HG02943 (cell line): ENCODE results near the gene GLYATL3.

ENCODE experiments used
- ATAC-seq: cut with Tn5 transposase; IDR thresholded peaks from one replicate; pipeline ENCODE4 v1.9.1; 2021; ENCODE audit warnings: mild to moderate bottlenecking, low read depth, moderate library complexity; ENCODE audit not compliant: unreplicated experiment

GLYATL3 gene

GRCh38 chr6:49513153-49513989 lies 13.6 kb downstream of the GLYATL3 start:
- ATAC-seq, result no peak

GRCh38 chr6:49514571-49515484 lies 15.1 kb downstream of the GLYATL3 start:
- ATAC-seq, result no peak

- ATAC-seq, result no peak
These were observed 15.9 kb downstream of the GLYATL3 start for GRCh38 chr6:49515485-49516146.

DNA sequence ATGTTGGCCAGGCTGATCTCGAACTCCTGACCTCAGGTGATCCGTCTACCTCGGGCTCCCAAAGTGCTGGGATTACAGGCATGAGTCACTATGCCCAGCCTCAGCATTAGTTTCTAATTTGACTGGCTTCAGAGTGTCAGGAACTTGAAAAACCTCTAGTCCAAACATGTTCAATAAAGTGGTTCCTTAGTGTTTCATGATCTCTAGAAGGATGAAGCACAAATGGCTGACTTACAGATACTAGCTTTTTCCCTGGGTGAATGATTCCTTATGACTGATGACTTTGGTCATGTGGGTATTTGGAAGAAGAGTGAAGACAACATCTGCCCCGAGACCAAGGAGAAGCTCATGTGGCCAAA lies 16.4 kb downstream of the GLYATL3 start:
- ATAC-seq, result no peak

DNA sequence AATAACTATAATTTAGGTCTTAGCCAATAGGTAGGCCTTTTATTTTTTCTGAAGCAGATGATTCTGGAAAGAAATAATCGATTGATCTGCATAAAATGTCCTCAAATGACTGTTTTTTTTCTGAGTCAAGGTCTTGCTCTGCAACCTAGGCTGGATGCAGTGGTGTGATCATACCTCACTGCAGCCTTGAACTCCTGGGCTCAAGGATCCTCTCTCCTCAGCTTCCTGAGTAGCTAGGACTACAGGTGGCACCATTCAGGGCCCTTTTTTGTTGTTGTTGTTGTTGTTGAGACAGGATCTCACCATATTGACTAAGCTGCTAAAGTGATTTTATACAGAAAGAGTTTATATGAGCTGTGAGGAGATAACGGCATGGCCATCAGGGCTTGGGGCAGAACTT lies 18.2 kb downstream of the GLYATL3 start:
- no peak for ATAC-seq

GRCh38 chr6:49519660-49520059 lies 19.9 kb downstream of the GLYATL3 start:
- ATAC-seq, result peak; percentile 89

- ATAC-seq, result no peak
These were observed 23.2 kb downstream of the GLYATL3 start for GRCh38 chr6:49522710-49523593.

GRCh38 chr6:49523901-49524300 lies 24.2 kb downstream of the GLYATL3 start:
- no peak for ATAC-seq

GRCh38 chr6:49524541-49524940 lies 24.8 kb downstream of the GLYATL3 start:
- no peak for ATAC-seq

DNA sequence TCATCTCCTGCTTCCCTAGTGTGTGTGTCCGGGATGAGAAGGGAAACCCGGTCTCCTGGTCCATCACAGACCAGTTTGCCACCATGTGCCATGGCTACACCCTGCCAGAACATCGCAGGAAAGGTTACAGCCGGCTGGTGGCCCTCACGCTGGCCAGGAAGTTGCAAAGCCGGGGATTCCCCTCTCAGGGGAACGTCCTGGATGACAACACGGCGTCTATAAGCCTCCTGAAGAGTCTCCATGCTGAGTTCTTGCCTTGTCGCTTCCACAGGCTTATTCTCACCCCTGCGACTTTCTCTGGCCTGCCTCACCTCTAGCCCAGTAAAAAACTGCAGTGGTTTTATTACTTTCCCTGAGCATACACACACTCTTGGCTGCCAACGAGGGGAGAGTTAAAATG lies 26.9 kb downstream of the GLYATL3 start:
- no peak for ATAC-seq

DNA sequence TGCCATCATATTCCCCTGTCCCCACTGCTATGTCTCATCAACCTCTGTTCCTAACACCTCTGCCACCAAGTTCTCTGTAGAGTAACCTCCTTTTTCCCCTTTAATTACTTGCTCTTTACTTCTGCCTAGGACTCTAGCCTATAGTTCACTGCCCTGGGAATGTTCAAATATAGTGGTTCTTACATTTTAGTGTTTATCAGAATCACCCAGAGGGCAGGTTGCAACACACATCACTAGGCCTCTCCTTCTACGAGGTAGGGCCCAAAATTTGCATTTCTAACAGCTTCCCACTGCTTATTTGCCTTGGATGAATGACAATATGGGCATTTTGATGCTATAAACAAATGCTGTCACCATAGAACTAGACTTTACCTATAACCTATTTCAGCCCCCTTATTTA lies 27.6 kb downstream of the GLYATL3 start:
- no peak for ATAC-seq

- ATAC-seq, result no peak
These were observed 28.8 kb downstream of the GLYATL3 start for GRCh38 chr6:49528571-49528970.

DNA sequence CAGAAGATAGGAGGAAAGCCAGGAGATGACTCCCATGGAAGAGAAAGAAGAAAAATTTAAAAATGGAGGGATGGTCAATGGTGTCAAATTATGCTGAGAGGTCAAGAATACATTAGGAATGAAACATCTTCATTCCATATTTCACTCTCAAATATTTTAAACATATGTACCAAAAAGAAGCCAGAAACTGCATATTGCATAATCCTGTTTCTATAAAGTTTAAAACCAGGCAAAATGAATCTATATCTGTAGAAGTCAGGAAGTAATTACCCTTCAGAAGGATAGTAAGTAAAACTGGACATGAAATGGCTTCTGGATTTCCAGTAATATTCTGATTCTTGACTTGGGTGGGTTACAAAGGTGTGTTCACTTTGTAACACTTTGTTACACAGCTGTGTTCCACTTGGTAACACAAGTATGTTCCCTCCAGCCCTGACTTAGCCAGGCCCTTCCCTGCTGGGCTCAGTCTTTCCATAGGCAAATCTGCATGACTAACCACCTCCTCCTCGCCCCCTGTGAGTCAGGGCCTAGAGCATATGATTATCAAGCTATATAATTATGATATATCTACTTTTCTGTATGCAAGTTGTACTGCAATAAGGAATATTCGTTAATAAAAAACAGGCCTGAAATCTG lies 30.5 kb downstream of the GLYATL3 start:
- ATAC-seq, result no peak

DNA sequence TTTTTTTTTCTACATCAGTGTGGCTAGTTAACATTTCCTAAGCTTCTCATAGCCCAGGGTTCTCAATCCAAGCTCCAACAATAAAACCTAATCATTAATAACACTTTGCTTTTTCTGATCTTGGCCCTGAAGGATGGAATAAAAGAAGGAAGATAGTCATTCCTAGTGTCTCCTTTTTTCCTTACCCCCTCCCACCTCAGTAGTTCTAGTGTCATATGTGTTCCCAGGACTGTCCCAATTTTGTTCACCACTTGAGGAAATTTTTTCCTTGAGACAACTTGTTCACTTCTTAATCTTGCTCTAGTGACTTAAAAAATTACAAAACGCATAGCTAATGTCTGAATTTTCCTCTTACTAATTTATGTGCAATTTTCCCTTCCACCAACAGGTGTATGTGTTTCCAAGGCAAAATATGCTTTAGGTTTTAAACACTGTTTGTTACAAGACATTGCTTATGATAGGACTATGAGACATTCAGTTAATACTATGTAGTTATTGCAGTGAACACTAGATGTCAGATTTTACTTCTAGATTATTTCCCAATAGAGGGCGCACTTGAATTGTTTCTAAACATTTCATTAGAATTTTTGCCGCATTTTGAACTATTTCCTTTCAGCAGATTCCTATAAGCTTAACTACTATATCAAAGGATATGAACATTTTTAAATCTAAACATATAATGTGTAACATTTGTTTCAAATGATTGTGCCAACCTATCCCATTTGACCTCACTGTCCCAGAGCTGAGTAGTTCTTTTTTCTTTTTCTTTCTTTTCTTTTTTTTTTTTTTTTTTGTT lies 32.2 kb downstream of the GLYATL3 start:
- ATAC-seq, result peak; percentile 97

GRCh38 chr6:49535795-49536194 lies 36.1 kb downstream of the GLYATL3 start:
- ATAC-seq, result no peak

DNA sequence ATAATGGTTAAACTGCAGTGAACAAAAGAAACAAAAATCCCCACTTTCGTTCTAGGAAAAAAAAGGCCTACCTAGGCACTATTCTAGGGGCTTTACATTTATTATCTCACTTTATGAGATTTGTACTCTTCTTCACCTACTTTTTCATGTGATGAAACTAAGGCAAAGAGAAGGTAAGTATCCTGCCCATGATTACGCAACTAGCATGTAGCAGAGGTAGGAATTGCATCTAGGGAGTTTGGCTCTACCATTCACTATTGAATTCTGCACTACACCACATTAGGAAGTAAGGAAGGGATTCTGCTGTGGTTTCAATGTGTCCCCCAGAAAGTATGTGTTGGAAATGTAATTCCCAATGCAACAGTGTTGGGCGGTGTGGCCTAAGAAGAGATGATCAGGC lies 39.4 kb downstream of the GLYATL3 start:
- ATAC-seq, result no peak

- no peak for ATAC-seq
These were observed 40.9 kb downstream of the GLYATL3 start for GRCh38 chr6:49540614-49541013.

- no peak for ATAC-seq
These were observed 41.5 kb downstream of the GLYATL3 start for GRCh38 chr6:49541210-49541724.

DNA sequence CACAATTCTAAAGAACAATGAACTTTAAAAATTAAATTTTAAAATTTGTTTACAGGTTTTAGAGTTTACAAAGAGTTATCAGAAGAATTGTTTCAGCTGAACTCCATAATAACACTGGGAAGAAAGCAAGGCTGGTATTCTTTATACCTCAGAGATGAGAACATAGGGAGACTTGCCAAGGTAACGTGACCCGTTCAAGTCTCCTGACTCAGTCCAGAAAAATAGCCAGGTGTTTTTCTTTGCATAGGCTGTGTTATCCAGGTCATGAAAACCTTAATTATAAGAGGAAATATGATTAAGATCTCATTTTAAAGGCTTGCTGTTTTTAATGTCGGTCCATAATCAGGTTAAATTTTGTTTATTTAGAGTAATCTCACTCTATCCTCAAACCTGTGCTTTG lies 42.2 kb downstream of the GLYATL3 start:
- ATAC-seq, result no peak
